ENCODE measurements around the gene TFF2.

DNA sequence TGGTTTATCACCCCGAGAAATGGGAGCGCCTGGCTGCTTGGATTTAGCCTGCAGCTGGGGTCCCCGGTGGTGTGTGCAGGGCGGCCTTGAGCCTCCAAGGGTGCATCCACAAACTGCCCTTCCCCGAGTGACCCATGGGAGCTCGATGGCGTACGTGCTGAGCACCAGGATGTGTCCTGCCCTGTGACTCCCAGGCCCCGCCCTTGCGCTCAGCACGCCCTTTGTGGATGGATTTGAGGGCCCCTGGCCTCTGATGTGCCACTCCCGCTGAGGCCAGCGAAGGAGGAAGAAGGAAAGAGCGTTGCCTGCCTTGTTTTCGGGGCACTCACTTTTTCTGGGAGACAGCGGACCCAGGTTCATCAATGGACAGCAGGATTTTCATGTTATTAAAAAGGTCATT, 33.9 kb downstream of the TFF2 start:
- TF ChIP-seq, protein P1, sequence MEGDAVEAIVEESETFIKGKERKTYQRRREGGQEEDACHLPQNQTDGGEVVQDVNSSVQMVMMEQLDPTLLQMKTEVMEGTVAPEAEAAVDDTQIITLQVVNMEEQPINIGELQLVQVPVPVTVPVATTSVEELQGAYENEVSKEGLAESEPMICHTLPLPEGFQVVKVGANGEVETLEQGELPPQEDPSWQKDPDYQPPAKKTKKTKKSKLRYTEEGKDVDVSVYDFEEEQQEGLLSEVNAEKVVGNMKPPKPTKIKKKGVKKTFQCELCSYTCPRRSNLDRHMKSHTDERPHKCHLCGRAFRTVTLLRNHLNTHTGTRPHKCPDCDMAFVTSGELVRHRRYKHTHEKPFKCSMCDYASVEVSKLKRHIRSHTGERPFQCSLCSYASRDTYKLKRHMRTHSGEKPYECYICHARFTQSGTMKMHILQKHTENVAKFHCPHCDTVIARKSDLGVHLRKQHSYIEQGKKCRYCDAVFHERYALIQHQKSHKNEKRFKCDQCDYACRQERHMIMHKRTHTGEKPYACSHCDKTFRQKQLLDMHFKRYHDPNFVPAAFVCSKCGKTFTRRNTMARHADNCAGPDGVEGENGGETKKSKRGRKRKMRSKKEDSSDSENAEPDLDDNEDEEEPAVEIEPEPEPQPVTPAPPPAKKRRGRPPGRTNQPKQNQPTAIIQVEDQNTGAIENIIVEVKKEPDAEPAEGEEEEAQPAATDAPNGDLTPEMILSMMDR (IDR thresholded peaks at IDR 0.05; ENCODE audit: low read depth, low read length) = no peak
- TF ChIP-seq EZH2phosphoT487 (IDR thresholded peaks at IDR 0.05; ENCODE audit: low read depth) = no peak
